ENCODE results near the gene ZNF622.

The ZNF622 gene

GRCh38 chr5:16493261-16493660 is 27.7 kb upstream of the ZNF622 start:
- Histone ChIP-seq H3K36me3 (ENCODE audit: control insufficient read depth in 2 of 2, insufficient read depth in 1 of 2, low read length in 2 of 2) (no peaks in the 10 kb centered on the region), H3K4me1 (ENCODE audit: control insufficient read depth, insufficient read depth, low read length) (no peaks in the 10 kb centered on the region), H3K27ac (ENCODE audit: extremely low read depth, low read depth, low read length) (no peak overlapping the region), H3K9me3 (ENCODE audit: control insufficient read depth, insufficient read depth, low read depth, low read length) (peaks cover 5% of the 10 kb centered on the region), H3K4me3 (ENCODE audit: low read depth, low read length) (no peak overlapping the region)
- TF ChIP-seq ZNF513 (tag by site-specific recombination; IDR thresholded peaks at IDR 0.05) = no peak
- TF ChIP-seq PRDM2 (tag by site-specific recombination; IDR thresholded peaks at IDR 0.05; ENCODE audit: borderline replicate concordance) = no peak
- no peak for TF ChIP-seq ZBTB17 (tag by site-specific recombination; IDR thresholded peaks at IDR 0.05)
- no peak for TF ChIP-seq TCF7L2 (IDR thresholded peaks at IDR 0.05; ENCODE audit: borderline replicate concordance, low read depth, low read length)
- TF ChIP-seq ZNF449 (tag by site-specific recombination; IDR thresholded peaks at IDR 0.05) = no peak
- TF ChIP-seq ZNF280D (tag by site-specific recombination; IDR thresholded peaks at IDR 0.05) = no peak
- no peak for TF ChIP-seq ZNF514 (tag by site-specific recombination; IDR thresholded peaks at IDR 0.05)
- TF ChIP-seq ZSCAN18 (tag by site-specific recombination; IDR thresholded peaks at IDR 0.05) = no peak
- no peak for TF ChIP-seq ZNF324 (tag by site-specific recombination; IDR thresholded peaks at IDR 0.05)
- TF ChIP-seq ZNF248 (tag by site-specific recombination; IDR thresholded peaks at IDR 0.05) = no peak
- no peak for TF ChIP-seq SP7 (tag by site-specific recombination; IDR thresholded peaks at IDR 0.05)
- no peak for TF ChIP-seq ZNF311 (tag by site-specific recombination; IDR thresholded peaks at IDR 0.05; ENCODE audit: borderline replicate concordance)
- TF ChIP-seq ZBTB48 (tag by site-specific recombination; IDR thresholded peaks at IDR 0.05) = no peak
- no peak for TF ChIP-seq GLIS2 (tag by site-specific recombination; IDR thresholded peaks at IDR 0.05)
- POLR2A ChIA-PET = no interaction called here
- CTCF ChIA-PET = interaction anchor here (1.1 kb wide), 1 partner anchor 56 kb away, joined by 5 read pairs; no protein-coding TSS in a partner anchor

Measured in HEK293 (cell line).